ENCODE measurements around the gene CWC15. TPM values are rescaled to one million over a fixed set of nuclear protein-coding genes. Genes with fewer than 3 reads are reported as not detected.

The CWC15 gene
- total and polyA plus RNA-seq, 4 donors: 38.2 to 107 (median 43.7) TPM

DNA sequence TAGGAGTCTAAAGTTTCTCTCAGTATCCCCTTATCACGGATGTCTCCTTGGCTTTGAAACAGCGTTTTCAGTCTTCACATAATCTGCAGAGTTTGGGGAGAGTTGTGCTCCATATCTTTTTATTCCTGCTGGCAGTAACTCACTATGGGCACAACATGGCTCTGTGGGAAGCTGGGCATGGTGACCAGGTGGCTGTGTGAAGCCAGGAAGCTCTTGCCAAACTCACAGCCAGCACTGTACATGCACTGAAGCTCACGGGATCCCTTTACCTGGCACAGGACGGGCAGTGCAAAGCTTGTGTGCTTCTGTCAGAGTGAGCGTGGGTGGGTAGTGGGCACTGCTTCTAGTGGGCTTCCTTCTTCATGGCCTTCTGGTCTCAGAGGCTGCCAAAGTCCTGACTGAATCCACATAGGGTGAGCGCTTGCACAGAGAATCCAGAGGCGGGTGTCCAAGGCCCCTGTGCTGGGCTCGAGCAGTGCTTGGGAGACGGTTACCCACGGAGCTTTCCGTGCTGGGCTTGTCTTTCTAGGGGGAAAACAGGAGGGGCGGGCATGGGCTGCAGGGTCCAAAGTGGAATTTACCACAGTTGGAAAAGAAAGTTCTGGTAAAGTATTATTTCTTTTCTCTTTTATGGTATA lies 40.9 kb upstream of the CWC15 start:
- peaks cover 0 to 5% (median 0%) of the 10 kb centered on the region in 3 donors for H3K27me3 ChIP-seq (ENCODE audit: control insufficient read depth in 3 of 3, insufficient read depth in 3 of 3, low read length in 2 of 3)
- no peak overlapping the region for H3K4me3 ChIP-seq
- no peak for DNase-seq
- WGBS, 2 donors: 93 to 98% methylated on average over 12 of the region's 12 CpGs
- TF ChIP-seq, protein P1, sequence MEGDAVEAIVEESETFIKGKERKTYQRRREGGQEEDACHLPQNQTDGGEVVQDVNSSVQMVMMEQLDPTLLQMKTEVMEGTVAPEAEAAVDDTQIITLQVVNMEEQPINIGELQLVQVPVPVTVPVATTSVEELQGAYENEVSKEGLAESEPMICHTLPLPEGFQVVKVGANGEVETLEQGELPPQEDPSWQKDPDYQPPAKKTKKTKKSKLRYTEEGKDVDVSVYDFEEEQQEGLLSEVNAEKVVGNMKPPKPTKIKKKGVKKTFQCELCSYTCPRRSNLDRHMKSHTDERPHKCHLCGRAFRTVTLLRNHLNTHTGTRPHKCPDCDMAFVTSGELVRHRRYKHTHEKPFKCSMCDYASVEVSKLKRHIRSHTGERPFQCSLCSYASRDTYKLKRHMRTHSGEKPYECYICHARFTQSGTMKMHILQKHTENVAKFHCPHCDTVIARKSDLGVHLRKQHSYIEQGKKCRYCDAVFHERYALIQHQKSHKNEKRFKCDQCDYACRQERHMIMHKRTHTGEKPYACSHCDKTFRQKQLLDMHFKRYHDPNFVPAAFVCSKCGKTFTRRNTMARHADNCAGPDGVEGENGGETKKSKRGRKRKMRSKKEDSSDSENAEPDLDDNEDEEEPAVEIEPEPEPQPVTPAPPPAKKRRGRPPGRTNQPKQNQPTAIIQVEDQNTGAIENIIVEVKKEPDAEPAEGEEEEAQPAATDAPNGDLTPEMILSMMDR (IDR thresholded peaks at IDR 0.05; ENCODE audit: control extremely low read depth, extremely low read depth): no peak
- H3K9ac ChIP-seq (ENCODE audit: insufficient read depth in 1 of 2, low read length in 2 of 2): no peak overlapping the region
- no peak for ATAC-seq (ENCODE audit: insufficient read depth, low FRiP score)
- H3K36me3 ChIP-seq (ENCODE audit: control insufficient read depth in 4 of 4, insufficient read depth in 4 of 4, low read length in 4 of 4): no peaks in the 10 kb centered on the region
- no peaks in the 10 kb centered on the region for H3K4me1 ChIP-seq (ENCODE audit: control insufficient read depth in 5 of 5, insufficient read depth in 5 of 5, low read length in 5 of 5)
- no peak overlapping the region for H3K27ac ChIP-seq (ENCODE audit: low read depth in 1 of 2, low read length in 1 of 2)
- no peaks in the 10 kb centered on the region for H3K9me3 ChIP-seq (ENCODE audit: control insufficient read depth in 4 of 4, insufficient read depth in 3 of 4, low read length in 3 of 4)

DNA sequence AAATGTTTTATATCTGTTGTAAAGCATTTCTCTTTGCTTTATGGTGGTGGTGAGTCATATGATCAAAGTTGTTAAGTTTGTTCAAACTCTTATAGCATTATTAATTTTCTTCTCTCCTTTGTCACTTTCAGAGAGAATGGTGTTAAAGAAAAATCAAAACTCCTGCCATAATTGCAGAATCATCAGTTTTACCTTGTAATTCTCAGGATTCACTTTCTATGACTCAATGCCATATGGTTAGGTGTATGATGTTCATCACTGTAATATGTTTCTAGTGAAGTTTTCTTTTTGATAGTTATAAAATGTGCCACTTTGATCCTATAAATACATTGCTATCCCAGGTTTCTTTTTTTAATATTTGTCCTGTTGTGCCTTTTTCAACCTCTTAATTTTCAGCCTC lies 38.0 kb upstream of the CWC15 start:
- no peak for ATAC-seq (ENCODE audit: insufficient read depth, low FRiP score)
- H3K9ac ChIP-seq (ENCODE audit: insufficient read depth in 1 of 2, low read length in 2 of 2): no peak overlapping the region
- no peak overlapping the region for H3K27ac ChIP-seq (ENCODE audit: low read depth in 1 of 2, low read length in 1 of 2)
- peaks cover 0 to 5% (median 0%) of the 10 kb centered on the region in 3 donors for H3K27me3 ChIP-seq (ENCODE audit: control insufficient read depth in 3 of 3, insufficient read depth in 3 of 3, low read length in 2 of 3)
- TF ChIP-seq, protein P1 (IDR thresholded peaks at IDR 0.05; ENCODE audit: control extremely low read depth, extremely low read depth): no peak
- no peak overlapping the region for H3K4me3 ChIP-seq
- DNase-seq: no peak
- H3K4me1 ChIP-seq (ENCODE audit: control insufficient read depth in 5 of 5, insufficient read depth in 5 of 5, low read length in 5 of 5): no peaks in the 10 kb centered on the region
- H3K36me3 ChIP-seq (ENCODE audit: control insufficient read depth in 4 of 4, insufficient read depth in 4 of 4, low read length in 4 of 4): no peaks in the 10 kb centered on the region
- no peaks in the 10 kb centered on the region for H3K9me3 ChIP-seq (ENCODE audit: control insufficient read depth in 4 of 4, insufficient read depth in 3 of 4, low read length in 3 of 4)

DNA sequence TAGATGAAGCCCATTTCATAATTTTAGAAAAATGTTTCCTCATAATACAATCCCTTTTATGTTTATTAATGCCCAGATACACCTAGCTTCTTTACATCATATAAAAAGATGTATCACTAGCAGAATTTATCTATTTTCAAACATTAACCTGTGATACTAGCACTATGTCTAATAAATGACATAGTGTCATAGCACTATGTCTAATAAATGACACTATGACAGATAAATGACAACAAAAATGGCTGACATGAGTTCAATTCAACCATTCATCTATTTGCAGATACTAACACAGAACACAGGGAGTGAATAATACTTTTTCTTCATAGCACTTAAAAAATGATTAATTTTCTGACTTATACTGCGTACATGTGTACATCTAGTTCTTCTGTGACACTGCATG lies 32.3 kb upstream of the CWC15 start:
- H3K4me3 ChIP-seq: no peak overlapping the region
- 93 to 100% methylated on average over 1 of the region's 1 CpG for WGBS, 2 donors
- TF ChIP-seq, protein P1 (IDR thresholded peaks at IDR 0.05; ENCODE audit: control extremely low read depth, extremely low read depth): no peak
- H3K27me3 ChIP-seq (ENCODE audit: control insufficient read depth in 3 of 3, insufficient read depth in 3 of 3, low read length in 2 of 3): no peaks in the 10 kb centered on the region
- DNase-seq (no peak), ATAC-seq (ENCODE audit: insufficient read depth, low FRiP score) (no peak)
- no peak overlapping the region for H3K9ac ChIP-seq (ENCODE audit: insufficient read depth in 1 of 2, low read length in 2 of 2)
- H3K9me3 ChIP-seq (ENCODE audit: control insufficient read depth in 4 of 4, insufficient read depth in 3 of 4, low read length in 3 of 4): no peaks in the 10 kb centered on the region
- no peak overlapping the region for H3K27ac ChIP-seq (ENCODE audit: low read depth in 1 of 2, low read length in 1 of 2)
- H3K4me1 ChIP-seq (ENCODE audit: control insufficient read depth in 5 of 5, insufficient read depth in 5 of 5, low read length in 5 of 5): no peaks in the 10 kb centered on the region
- H3K36me3 ChIP-seq (ENCODE audit: control insufficient read depth in 4 of 4, insufficient read depth in 4 of 4, low read length in 4 of 4): no peaks in the 10 kb centered on the region

DNA sequence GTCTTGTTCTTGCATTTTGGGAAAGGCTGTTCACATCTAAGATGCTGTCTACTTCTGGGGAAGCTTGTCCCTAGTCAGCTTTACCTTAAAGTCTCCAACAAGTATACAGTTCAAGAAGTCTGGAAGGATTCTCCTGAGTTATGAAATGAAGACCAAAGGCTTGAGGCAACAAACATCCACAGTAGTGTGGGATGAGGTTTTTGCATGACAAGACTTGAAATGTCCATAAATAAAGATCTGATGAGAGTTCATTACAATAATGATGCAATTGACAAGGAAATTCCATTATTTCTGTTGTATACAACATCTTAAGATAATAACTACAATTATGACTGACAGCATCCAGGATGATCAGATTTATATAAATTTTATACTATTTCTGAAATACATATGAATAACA lies 30.4 kb upstream of the CWC15 start:
- H3K27ac ChIP-seq (ENCODE audit: low read depth in 1 of 2, low read length in 1 of 2): no peak overlapping the region
- ATAC-seq (ENCODE audit: insufficient read depth, low FRiP score) (no peak), DNase-seq (no peak)
- H3K4me3 ChIP-seq: no peak overlapping the region
- TF ChIP-seq, protein P1 (IDR thresholded peaks at IDR 0.05; ENCODE audit: control extremely low read depth, extremely low read depth): no peak
- no peaks in the 10 kb centered on the region for H3K9me3 ChIP-seq (ENCODE audit: control insufficient read depth in 4 of 4, insufficient read depth in 3 of 4, low read length in 3 of 4)
- no peaks in the 10 kb centered on the region for H3K36me3 ChIP-seq (ENCODE audit: control insufficient read depth in 4 of 4, insufficient read depth in 4 of 4, low read length in 4 of 4)
- no peaks in the 10 kb centered on the region for H3K27me3 ChIP-seq (ENCODE audit: control insufficient read depth in 3 of 3, insufficient read depth in 3 of 3, low read length in 2 of 3)
- no peak overlapping the region for H3K9ac ChIP-seq (ENCODE audit: insufficient read depth in 1 of 2, low read length in 2 of 2)
- H3K4me1 ChIP-seq (ENCODE audit: control insufficient read depth in 5 of 5, insufficient read depth in 5 of 5, low read length in 5 of 5): no peaks in the 10 kb centered on the region
